EH (cell line): ENCODE data around the gene KRTAP5-3.
"Not testable (repeated sequence)": the region's sequence is repeated elsewhere in the genome, so short reads cannot be mapped to it uniquely, and the experiment has no call there.

Experiments
- DNase-seq: peaks from one replicate; pipeline ENCODE4 v3.0.0-alpha.2; 2015; ENCODE audit warnings: low read depth

KRTAP5-3 gene

GRCh38 chr11:1619449-1619848 is 11.2 kb upstream of the KRTAP5-3 start:
- peak; percentile 27 for DNase-seq

GRCh38 chr11:1618231-1618630 is 10.0 kb upstream of the KRTAP5-3 start:
- peak; percentile 4 for DNase-seq

GRCh38 chr11:1607901-1608300 is 362 bp downstream of the KRTAP5-3 start:
- DNase-seq: not testable (repeated sequence)

- DNase-seq: peak; percentile 4
These were observed 962 bp downstream of the KRTAP5-3 start for GRCh38 chr11:1607156-1607845.

GRCh38 chr11:1605923-1606322 is 2.3 kb downstream of the KRTAP5-3 start:
- DNase-seq: not testable (repeated sequence)

- no peak for DNase-seq
These were observed 3.6 kb downstream of the KRTAP5-3 start for GRCh38 chr11:1604711-1605110.

GRCh38 chr11:1604181-1604580 is 4.1 kb downstream of the KRTAP5-3 start:
- no peak for DNase-seq

- DNase-seq: no peak
These were observed 4.6 kb downstream of the KRTAP5-3 start for GRCh38 chr11:1603629-1604028.

- DNase-seq: not testable (repeated sequence)
These were observed 6.6 kb downstream of the KRTAP5-3 start for GRCh38 chr11:1601663-1602062.

- DNase-seq: no peak
These were observed 7.6 kb downstream of the KRTAP5-3 start for GRCh38 chr11:1600626-1601025.

- DNase-seq: peak; percentile 67
These were observed 9.4 kb downstream of the KRTAP5-3 start for GRCh38 chr11:1598816-1599215.

GRCh38 chr11:1598406-1598805 is 9.9 kb downstream of the KRTAP5-3 start:
- not testable (repeated sequence) for DNase-seq

GRCh38 chr11:1597994-1598380 is 10.3 kb downstream of the KRTAP5-3 start, which contains the start of gene KRTAP5-2:
TSS of gene KRTAP5-2 (minus strand) at chr11:1598294. CDS start at chr11:1598250, 44 bp downstream.
- DNase-seq: no peak

GRCh38 chr11:1597331-1597993 is 10.8 kb downstream of the KRTAP5-3 start:
- no peak for DNase-seq

GRCh38 chr11:1596576-1597121 is 11.6 kb downstream of the KRTAP5-3 start:
- not testable (repeated sequence) for DNase-seq

GRCh38 chr11:1595994-1596575 is 12.2 kb downstream of the KRTAP5-3 start:
- DNase-seq: peak; percentile 7

GRCh38 chr11:1592628-1593027 is 15.6 kb downstream of the KRTAP5-3 start:
- no peak for DNase-seq

- no peak for DNase-seq
These were observed 18.3 kb downstream of the KRTAP5-3 start for GRCh38 chr11:1589996-1590395.

GRCh38 chr11:1589191-1589963 is 18.9 kb downstream of the KRTAP5-3 start:
- DNase-seq: not testable (repeated sequence)

GRCh38 chr11:1586699-1587098 is 21.6 kb downstream of the KRTAP5-3 start:
- DNase-seq: no peak

GRCh38 chr11:1584661-1585370 is 23.4 kb downstream of the KRTAP5-3 start, which contains the start of gene KRTAP5-1:
TSS of gene KRTAP5-1 (minus strand) at chr11:1585283. CDS start at chr11:1585249, 34 bp downstream.
- not testable (repeated sequence) for DNase-seq
